HG03196 (cell line): ENCODE measurements around the gene FHIT.
"Not testable (repeated sequence)": the region's sequence is repeated elsewhere in the genome, so short reads cannot be mapped to it uniquely, and the experiment has no call there.

Experiments used
- ATAC-seq: cut with Tn5 transposase; IDR thresholded peaks from one replicate; pipeline ENCODE4 v1.9.1; 2021; ENCODE audit not compliant: unreplicated experiment

Gene FHIT

DNA sequence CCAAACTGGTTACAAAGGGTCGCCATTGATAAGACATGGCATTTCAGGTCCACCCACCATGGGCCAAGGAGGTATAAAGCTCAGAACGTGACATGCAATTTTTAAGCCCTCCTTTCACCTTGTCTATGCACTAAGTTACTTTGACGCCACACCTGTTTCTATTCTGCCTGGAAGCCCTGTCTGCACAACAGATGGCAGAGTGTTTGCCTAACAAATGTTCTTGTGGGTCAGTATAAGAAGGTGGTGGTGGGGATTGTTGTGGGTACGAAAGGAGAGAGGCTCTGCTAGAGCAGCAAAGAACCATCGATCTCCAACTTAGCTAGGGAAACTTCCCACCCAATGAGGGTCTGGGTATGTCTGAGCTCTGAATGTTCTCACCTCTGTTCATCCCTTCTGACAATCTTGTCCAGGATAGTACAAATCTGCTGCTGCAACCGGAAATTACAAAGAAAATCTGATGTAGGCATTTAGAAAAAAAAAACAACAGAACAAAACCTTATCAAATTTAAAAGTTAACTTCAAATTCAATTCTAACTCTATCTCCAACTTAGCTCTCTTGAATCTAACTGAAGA lies 1256.4 kb downstream of the FHIT start:
- no peak for ATAC-seq

DNA sequence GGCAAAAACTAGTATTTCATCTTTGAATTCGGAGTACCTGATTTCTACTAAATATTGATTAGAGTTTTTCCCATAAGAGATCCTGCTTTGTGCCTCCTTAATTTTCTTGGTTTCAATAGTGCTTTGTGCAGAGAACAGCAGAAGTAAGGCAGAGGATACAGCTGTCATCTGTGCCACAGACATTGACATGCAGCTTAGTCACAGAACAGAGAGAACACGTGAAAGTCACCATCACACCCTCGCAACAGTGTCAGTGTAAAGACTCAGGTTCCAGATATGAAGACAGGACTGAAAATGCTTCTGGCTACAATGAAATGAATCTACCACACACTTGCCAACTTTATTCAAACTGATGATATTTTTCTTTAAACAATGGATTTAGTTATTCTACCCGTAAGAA lies 1258.7 kb downstream of the FHIT start:
- ATAC-seq = no peak

DNA sequence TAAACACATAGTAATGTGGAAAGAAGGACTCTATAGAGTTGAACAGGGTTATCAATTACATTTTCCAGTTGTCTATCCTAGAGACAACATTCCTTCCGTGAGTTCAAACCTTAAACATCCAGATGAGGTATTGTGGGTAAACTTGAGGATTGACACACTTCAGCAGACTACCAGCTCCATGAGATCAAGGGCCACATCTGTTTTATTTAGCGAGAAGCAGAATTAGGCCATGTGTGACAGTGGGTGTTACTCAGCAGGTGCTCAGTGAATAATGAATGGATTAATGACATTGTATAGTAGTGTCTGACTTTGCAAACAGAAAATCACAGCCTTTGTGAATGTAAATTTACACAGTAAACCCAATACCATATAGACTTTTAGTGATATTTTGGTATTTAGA lies 1260.3 kb downstream of the FHIT start:
- ATAC-seq = no peak

DNA sequence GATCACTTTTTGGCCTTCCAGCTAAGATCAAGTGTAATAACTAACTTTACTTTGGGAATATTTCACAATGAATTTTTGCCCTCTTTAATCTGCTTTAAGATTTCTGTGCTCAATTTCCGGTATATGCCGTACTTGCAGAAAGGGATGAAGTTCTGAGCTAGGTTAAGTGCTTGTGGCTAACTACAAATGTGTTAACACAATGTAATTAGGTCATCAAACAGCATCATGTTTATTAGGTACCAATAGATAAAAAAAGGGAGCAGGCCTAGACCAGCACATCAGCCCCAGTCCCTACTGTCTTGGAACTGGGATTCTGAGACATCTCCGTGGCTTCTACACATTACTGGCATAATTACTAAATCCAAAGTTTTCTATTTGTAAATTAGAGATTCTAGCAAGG lies 1268.7 kb downstream of the FHIT start:
- no peak for ATAC-seq

DNA sequence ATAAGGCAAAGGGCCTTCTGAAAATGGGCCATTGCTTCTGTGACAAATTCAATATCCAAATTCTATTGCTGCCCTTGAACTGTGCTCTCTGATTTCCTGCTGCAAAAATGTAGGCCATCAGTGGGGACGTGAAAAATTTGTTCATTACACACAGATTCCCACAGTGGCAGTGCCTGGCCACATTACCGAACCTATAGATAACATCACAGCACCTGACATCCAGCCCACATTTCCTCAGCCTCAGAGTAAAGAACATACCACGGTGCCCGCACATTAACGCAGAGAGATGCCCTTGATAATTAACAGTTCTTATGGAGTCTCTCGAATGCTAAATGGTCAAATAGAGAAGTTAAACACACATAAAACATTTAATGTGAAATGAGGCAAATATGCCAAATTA lies 1269.9 kb downstream of the FHIT start:
- no peak for ATAC-seq

DNA sequence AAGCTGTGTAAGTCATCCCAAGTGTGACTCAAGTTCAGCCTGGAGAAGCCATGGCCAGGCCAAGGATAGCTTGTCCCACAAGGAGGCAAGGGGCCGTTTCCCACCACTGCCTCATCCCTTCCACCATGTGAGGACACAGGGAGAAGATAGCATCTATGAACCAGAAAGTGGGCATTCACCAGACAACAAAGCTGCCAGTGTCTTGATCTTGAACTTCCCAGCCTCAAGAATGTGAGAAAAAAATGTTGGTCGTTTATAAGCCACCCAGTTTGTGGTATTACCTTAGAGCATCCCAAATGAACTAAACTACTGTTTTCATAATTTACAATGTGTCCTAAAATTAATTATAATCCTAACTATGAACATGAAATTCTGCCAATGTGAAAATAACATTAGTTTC lies 1270.7 kb downstream of the FHIT start:
- ATAC-seq = no peak

DNA sequence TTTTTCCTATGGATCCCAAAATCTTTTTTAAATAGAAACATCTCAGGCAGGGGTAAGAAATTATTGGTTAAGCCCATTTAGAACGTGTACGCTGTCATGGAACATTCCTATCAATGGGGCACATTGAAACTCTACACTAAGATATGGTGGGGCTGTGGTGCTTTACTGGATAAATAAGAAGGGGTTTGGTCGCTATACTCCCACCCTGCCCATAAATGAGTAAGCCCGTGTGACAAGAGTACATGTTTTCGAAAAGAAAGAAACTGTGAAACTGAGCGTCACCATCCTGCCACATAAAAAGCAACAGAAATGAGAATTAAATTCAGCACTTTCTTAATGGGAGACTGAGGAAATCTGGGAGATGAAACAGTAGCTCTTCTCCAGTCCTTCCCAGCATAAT lies 1271.7 kb downstream of the FHIT start:
- no peak for ATAC-seq

DNA sequence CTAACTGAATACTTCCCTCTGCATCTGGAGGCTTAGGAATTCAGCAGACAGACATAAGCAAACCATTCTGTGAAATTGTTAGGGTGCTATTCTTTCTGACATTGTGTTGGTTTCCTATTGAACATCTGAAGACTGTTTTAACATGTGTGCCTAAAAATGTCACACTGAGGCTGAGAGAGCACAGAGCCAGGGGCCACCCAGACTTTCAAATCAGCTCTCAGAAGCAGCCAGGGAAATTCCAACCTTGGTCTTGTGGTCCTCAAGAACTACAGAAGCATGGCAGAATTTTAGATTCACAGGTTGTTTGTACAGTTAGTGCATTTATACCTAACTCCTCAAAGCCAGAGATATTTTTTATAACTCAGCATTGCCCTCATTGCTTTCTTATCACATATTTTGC lies 1272.3 kb downstream of the FHIT start:
- ATAC-seq = peak; percentile 63

DNA sequence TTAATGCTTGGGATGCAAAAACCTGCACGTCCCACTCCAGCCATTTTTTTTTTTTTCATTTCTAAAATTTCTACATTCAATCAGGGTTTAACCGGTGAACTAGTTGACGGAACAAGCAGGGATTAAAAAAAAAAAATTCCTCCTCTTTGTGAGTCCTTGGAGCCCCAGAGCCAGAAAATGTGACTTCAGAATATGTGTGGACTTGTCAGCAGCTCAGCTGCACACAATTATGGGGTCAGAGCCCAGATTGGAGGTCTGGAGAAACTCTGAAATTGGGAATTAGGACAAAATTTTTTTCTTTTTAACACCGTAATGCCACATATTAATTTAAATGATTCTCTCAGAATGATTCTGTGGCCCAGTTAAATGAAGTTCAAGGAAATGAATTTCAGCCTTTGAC lies 1280.5 kb downstream of the FHIT start:
- no peak for ATAC-seq

DNA sequence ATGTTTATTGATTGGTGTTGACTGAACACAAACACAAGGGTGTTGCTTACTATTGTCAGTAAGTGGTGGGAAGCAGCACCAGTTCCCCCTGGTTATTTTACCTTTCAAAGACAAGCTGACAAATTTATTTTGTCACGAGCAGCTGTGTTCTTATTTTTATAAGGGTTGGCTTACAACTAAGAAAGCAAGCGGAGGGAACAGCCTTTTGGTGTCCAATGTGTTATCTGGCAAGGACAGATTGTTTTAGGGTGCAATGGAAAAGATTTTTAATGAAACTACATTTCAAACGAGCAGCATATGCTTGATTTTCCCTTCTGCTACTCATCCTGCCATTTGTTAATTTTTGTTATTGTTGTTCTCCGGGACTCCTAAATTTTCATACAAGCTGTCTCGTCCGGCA lies 1280.9 kb downstream of the FHIT start:
- ATAC-seq = no peak

DNA sequence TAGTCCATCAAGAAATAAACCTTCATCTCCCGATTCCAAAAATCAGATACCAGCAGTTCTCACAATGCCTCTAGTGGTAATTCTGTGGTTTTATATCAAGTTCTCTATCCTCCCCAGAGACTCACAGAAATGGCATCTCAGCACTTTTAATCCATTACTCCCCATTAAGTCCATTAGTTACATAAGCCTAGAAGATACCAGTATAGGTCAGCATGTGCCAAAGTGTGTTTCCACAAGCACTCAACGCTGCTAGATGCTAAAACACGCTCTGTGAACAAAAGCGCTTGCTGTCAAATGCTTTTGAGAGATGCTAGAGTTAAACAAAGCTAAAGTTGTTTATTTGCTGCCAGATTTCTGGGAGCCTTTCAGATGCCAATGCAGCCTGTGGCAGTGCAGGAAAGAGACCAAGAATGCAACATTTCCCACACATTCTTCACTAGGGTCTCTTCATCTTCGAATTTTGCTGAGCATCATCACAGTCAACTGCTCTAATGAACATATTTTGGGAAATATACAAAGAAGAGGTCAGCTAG lies 1282.7 kb downstream of the FHIT start:
- no peak for ATAC-seq

DNA sequence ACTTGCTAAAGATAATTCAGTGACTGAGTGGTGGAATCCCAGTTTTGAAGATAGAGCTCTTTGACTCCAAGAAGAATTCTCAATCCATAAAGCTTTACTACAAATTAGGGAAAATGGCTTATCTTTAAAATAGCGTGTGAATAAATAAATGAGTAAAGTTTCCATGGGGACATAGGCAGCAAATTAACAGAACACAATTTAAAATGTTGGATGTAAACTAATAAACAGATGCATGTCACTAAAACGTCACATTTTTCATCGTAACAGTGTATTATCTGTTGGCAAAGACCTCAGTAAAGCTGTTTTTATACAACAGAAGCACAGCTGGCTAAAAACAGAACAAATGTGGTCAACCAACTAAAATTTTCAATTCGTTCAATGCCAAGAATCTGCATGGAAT lies 1287.6 kb downstream of the FHIT start:
- no peak for ATAC-seq

DNA sequence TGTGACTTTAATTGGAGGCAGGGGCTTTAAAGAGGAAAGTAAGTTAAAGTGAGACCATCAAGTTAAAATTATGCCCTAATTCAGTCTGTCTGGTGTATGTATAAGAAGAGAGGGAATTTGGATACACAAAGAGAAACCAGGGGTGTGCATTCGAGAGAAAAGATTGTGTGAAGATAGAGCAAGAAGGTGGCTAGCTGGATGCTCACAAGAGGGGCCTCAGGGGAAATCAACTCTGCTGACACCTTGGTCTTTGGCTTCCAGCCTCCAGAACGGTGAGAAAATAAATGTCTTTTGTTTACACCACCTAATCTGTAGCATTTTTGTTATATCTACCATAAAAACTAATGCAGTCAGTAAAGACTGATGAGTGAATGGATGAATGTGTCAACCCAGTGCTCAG lies 1294.1 kb downstream of the FHIT start:
- ATAC-seq = no peak

DNA sequence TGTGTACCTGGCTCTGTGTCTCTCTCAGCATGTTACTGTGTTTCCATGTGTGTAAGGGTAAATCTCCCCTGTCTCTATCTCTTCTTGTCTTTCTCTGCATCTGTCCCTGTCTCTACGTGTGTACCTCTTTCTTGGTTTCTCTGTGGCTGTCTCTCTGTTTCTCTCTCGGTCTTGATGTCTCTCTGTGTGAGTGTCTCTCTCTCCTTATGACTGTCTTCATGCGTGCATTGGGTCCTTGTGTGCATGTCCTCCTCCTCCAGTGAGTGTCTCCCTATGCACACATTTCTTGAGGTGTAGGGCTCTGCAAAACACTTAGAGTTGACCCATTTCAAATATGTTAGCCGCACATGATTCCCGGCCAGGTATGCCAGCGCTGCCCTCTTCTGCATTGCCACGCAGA lies 1298.1 kb downstream of the FHIT start:
- ATAC-seq = no peak

DNA sequence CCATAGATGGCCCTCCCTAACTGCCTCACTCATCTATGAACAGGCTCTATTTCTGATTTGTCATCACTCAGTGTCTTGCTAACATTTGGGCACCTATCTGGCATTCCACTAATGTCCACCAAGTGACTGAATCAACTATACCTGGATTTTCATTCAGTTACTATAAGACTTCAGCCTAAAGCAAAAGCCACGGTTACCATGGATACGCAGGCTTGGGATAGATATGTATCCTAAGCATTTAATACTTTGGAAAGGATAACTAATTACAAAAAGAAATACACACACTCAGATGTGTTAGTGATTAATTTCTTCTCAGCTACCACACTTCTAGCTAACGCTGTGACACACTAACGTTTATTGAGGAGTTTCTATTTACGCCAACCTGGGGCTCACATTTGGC lies 1301.9 kb downstream of the FHIT start:
- ATAC-seq = no peak

DNA sequence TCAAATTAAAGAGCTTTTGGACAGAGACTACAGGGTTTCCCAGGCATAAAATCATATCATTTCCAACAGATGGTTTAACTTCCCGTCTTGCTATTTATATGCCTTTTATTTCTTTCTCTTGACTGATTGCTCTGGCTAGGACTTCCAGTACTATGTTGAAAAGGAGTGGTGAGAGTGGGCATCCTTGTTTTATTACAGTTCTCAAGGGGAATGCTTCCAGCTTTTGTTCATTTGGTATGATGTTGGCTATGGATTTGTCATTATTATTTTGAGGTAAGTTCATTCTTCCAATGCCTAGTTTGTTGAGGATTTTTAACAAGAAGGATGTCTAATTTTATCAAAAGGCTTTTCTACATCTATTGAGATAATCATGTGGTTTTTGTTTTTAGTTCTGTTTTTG lies 1304.9 kb downstream of the FHIT start:
- no peak for ATAC-seq

DNA sequence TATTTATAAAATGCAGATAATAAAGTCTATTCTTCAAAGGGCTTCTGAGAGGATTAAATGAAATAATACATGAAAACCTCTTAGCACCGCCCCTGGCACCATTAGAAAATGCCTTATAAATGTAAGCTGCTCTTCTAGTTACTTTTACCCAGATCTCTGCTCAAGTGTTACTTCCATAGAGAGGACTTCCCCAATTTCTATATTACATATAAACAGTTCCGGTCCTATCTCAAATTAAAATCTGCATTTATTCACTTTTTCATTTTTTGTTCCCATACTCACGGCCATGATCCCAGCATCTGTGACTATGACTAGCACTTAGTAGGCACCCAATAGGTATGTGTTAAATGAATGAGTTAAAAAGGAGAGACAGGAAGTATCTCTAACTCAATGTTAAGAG lies 1310.5 kb downstream of the FHIT start:
- ATAC-seq = no peak

DNA sequence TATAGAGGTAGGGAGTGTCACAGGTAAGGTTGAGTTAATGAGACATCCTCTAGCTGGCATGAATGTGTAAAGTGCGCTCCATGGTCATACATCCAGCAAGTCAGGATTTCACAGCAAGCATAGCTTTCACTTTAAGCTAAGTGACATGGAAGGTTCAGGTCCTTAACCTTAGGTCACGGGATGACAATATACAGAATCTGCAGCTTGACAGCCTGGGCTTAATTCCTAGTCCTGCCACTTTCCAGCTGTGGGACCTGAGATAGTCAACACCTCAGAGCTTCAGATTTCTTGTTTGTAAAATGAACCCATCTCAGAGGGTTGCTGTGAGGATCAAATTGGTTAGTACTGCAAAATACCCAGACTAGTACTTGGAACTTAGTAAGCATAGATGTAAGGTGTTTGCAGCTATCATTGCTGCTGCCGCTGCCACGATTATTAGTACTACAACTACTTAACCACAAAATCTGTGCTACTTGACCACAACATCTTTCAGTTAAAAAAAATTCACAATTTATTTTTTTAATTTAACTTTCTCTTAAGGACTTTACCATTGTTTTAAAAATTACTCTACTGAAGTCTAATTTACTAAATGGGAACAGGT lies 1311.3 kb downstream of the FHIT start:
- no peak for ATAC-seq

DNA sequence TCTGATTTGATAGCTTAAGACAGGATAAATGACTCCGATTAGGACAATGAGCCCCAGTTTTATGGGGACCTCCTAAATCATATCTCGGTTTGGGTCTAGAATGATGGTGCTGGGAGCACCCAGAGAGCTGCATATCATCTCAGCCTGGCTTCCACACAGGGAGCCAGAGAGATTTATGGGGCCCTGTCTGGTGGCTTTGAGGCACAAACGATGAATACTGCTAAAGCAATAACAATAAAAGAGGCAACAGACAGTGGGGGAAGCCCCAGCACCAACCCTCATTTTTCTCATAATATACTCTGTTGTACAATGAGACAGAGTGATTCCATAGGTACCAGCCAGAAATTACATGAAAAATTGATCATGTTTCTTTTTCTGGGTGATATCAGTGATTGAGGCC lies 1312.4 kb downstream of the FHIT start:
- no peak for ATAC-seq

DNA sequence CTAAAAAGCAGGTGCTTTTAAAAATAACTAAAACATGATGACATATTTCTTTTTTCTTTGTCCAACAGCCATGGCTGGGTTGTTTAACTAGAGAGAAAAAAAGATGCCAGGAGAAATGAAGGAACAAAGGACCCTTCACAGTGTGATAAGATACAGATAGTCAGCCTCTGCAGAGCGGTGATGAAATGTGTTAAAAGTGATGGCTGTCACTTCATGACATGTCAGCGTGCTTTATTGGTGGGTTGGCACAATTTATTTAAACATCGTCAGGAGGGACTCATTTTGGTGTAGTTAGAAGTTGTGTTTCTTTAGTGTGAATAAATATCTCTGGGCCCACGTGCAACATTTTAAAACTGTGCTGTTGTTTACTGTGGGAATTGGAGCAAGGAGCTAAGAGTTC lies 1314.1 kb downstream of the FHIT start:
- ATAC-seq = no peak

DNA sequence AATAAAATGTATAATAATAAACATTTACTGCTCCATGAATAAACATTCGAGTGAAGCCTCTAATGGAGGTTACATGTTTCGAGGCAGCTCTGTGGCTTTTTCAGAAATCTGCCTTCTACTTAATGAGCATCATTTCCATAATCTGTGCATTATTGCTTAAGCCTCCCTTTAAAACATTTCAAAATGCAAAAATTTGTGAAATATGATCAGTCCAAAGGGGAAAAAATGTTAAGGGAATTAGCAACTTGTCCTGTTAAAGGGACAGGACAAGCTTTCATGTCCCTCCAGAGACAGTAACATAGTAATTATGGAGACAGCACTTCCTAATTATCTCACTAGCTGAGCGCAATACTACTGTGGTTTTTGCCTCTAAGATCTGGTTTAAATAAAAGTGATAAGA lies 1314.8 kb downstream of the FHIT start:
- ATAC-seq = no peak

DNA sequence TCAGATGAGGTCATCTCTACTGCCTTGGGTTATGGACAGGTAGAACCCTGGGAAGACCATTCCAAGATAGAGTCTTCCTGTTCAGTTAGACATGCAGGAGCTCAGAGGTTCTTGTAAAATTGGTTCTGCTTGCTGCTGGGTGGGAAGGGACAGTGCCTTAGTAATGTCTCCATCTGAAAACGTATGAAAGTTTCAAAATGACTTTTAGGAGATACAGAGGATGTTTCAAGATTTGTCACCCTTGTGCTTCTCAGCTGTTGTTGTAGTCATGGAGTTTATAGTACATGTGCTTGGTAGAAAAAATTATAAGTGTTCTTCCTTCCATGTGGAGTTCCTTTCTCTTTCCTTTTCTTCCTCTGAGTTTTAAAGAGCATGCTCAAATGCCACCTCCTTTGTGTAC lies 1316.2 kb downstream of the FHIT start:
- peak; percentile 94 for ATAC-seq

DNA sequence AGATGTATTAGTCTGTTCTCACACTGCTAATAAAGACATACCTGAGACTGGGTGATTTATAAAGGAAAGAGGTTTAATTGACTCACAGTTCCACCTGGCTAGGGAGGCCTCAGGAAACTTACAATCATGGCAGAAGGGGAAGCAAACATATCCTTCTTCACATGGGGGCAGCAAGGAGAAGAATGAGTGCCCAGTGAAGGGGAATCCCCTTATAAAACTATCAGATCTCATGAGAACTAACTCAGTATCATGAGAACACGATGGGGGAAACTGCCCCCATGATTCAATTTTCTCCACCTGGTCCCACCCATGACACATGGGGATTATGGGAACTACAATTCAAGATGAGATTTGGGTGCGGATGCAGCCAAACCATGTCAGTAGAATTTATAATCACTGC lies 1316.7 kb downstream of the FHIT start:
- not testable (repeated sequence) for ATAC-seq
